Keratinocyte (primary cell): ENCODE measurements around the gene FTSJ3. TPM values are rescaled to one million over a fixed set of nuclear protein-coding genes. Genes with fewer than 3 reads are reported as not detected.

Source experiments
- DNase-seq: peaks from one replicate; pipeline ENCODE4 v3.0.0-alpha.2; 2011; ENCODE audit warnings: low read depth, missing footprints, low spot score
- FAIRE-seq: peaks from 2 replicates; lab custom pipeline; 2011; peaks lifted over from hg19 to GRCh38; lab: Jason Lieb, UNC
- H2AFZ ChIP-seq: 2 replicates; pipeline ENCODE4 v1.6.0; 2012; ENCODE audit warnings: low read length, control low read depth, inconsistent platforms; ENCODE audit not compliant: control insufficient read depth
- H3K27ac ChIP-seq: 2 replicates; pipeline ENCODE4 v1.5.1; 2011; ENCODE audit warnings: low read length; ENCODE audit not compliant: control insufficient read depth, insufficient read depth
- H3K27me3 ChIP-seq: 3 replicates; pipeline ENCODE4 v1.6.0; 2011; ENCODE audit warnings: low read length; ENCODE audit not compliant: control insufficient read depth, insufficient read depth; ENCODE audit errors: extremely low read depth
- H3K36me3 ChIP-seq, 2 experiments: 2 replicates in 1 of 2; 3 replicates in 1 of 2; pipeline ENCODE4 v1.5.1; 2011; ENCODE audit warnings: low read length in 2 of 2, mild to moderate bottlenecking in 1 of 2; ENCODE audit not compliant: control insufficient read depth in 2 of 2, insufficient read depth in 2 of 2; ENCODE audit errors: extremely low read depth in 1 of 2
- H3K4me1 ChIP-seq: 3 replicates; pipeline ENCODE4 v1.5.1; 2011; ENCODE audit warnings: low read length; ENCODE audit not compliant: control insufficient read depth, insufficient read depth; ENCODE audit errors: extremely low read depth
- H3K4me2 ChIP-seq: 3 replicates; pipeline ENCODE4 v1.6.0; 2011; ENCODE audit warnings: low read depth, low read length; ENCODE audit not compliant: control insufficient read depth, insufficient read depth; ENCODE audit errors: extremely low read depth
- H3K4me3 ChIP-seq, 3 experiments: fragments of 200-600 bp in 1 of 3; sonication (generic) in 1 of 3; 2 replicates in 2 of 3; 3 replicates in 1 of 3; pipeline ENCODE4 v1.5.1; 2011 to 2016; ENCODE audit warnings: low read length in 3 of 3, mild to moderate bottlenecking in 3 of 3, control low read depth in 2 of 3, inconsistent platforms in 1 of 3, low read depth in 1 of 3, mixed read lengths in 1 of 3, mixed run types in 1 of 3, moderate library complexity in 1 of 3; ENCODE audit not compliant: control insufficient read depth in 2 of 3, insufficient read depth in 2 of 3; ENCODE audit errors: extremely low read depth in 1 of 3
- H3K79me2 ChIP-seq: 2 replicates; pipeline ENCODE4 v1.6.0; 2012; ENCODE audit warnings: low read length; ENCODE audit not compliant: control insufficient read depth, insufficient read depth
- H3K9ac ChIP-seq: 3 replicates; pipeline ENCODE4 v1.6.0; 2011; ENCODE audit warnings: low read length; ENCODE audit not compliant: control insufficient read depth, insufficient read depth; ENCODE audit errors: extremely low read depth
- H3K9me1 ChIP-seq: 3 replicates; pipeline ENCODE4 v1.6.0; 2011; ENCODE audit warnings: low read length; ENCODE audit not compliant: control insufficient read depth, insufficient read depth; ENCODE audit errors: extremely low read depth
- H3K9me3 ChIP-seq: 2 replicates; pipeline ENCODE4 v1.5.1; 2012; ENCODE audit warnings: low read depth, low read length; ENCODE audit not compliant: control insufficient read depth
- H4K20me1 ChIP-seq: 3 replicates; pipeline ENCODE4 v1.6.0; 2011; ENCODE audit warnings: low read length; ENCODE audit not compliant: control insufficient read depth, insufficient read depth; ENCODE audit errors: extremely low read depth
- EZH2 ChIP-seq: IDR thresholded peaks from one replicate; pipeline ENCODE4 v1.6.1; 2012; ENCODE audit warnings: inconsistent platforms, mild to moderate bottlenecking, low read length, moderate library complexity
- dilution Hi-C: fragments of 300-500 bp; cut with MboI; formaldehyde crosslinking; loops from one replicate; pipeline ENCODE4 v1.7.0; 2020; ENCODE audit warnings: low sequenced_read_pairs; ENCODE audit not compliant: extremely low pct_ligation_motif_present
- polyA plus RNA-seq, 5 experiments: library from polyadenylated mRNA; depleted of rRNA in 3 of 5; stranded (reverse) in 3 of 5; stranded (forward) in 1 of 5; unstranded in 1 of 5; fragments of >200 nt; gene quantifications; 1 replicate in 1 of 5; 2 replicates in 3 of 5; 3 replicates in 1 of 5; pipeline versions ENCODE4 v1.2.1 to v1.2.3, GENCODE V29; 2011 to 2012; ENCODE audit warnings: missing spikeins in 2 of 5, low read depth in 1 of 5, low replicate concordance in 1 of 5
- TF ChIP-seq, protein P1 (sequence below), 3 experiments: IDR thresholded peaks in 1 of 3; conservative IDR thresholded peaks in 1 of 3; optimal IDR thresholded peaks in 1 of 3; 2 replicates in 2 of 3; 3 replicates in 1 of 3; pipeline versions ENCODE3 to v1.5.1; 2011; ENCODE audit warnings: low read length in 3 of 3, mild to moderate bottlenecking in 3 of 3, moderate library complexity in 2 of 3, control low read depth in 1 of 3, inconsistent platforms in 1 of 3; ENCODE audit not compliant: insufficient read depth in 2 of 3; ENCODE audit errors: extremely low read depth in 1 of 3

FTSJ3 gene
- polyA plus RNA-seq, 1 donor (not counting 4 experiments of a cell fraction or from before 2014, with no cell fraction given) = 43.7 TPM

DNA sequence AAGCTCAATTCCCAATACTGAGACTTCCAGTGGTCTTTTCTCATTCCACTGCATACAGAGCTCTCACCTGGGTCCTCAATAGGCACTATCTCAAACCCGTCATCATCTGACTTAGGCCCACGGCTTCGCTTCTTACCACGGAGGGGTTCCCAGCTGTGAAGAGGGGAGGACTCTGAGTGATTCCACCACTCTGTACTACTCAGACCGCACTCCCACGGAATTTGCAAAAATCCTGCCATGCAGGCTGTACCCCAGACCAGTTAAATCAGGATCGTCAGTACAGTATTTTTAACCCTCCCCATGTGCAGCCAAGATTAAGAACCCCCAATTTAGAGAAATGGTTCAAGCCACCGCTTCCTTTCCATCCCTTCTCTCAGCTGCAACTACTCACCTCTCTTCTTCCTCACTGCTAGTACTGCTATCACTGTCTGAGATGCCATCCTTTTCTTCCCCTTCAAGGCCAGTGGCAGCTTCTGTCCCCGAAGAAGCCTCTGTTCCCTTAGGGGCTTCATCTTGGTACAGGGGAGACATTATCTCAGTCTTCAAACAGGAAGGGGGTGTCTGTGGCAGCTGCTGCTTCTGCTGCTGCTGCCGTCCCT, 6.4 kb downstream of the FTSJ3 start:
- H3K9ac ChIP-seq = no peak overlapping the region
- peaks cover 63 to 73% of the 10 kb centered on the region in 2 experiments for H3K36me3 ChIP-seq
- no peaks in the 10 kb centered on the region for H3K27me3 ChIP-seq
- FAIRE-seq (no peak), DNase-seq (no peak)
- no peak overlapping the region for H3K27ac ChIP-seq
- H3K9me3 ChIP-seq = no peaks in the 10 kb centered on the region
- peaks cover 9% of the 10 kb centered on the region for H4K20me1 ChIP-seq
- dilution Hi-C loops = no loop called here
- peaks cover 6% of the 10 kb centered on the region for H3K4me1 ChIP-seq
- H2AFZ ChIP-seq = no peak overlapping the region
- H3K9me1 ChIP-seq = no peaks in the 10 kb centered on the region
- H3K79me2 ChIP-seq = peaks cover 31% of the 10 kb centered on the region
- H3K4me2 ChIP-seq = no peak overlapping the region
- no peak overlapping the region for H3K4me3 ChIP-seq
- TF ChIP-seq EZH2 = no peak
- TF ChIP-seq, protein P1, sequence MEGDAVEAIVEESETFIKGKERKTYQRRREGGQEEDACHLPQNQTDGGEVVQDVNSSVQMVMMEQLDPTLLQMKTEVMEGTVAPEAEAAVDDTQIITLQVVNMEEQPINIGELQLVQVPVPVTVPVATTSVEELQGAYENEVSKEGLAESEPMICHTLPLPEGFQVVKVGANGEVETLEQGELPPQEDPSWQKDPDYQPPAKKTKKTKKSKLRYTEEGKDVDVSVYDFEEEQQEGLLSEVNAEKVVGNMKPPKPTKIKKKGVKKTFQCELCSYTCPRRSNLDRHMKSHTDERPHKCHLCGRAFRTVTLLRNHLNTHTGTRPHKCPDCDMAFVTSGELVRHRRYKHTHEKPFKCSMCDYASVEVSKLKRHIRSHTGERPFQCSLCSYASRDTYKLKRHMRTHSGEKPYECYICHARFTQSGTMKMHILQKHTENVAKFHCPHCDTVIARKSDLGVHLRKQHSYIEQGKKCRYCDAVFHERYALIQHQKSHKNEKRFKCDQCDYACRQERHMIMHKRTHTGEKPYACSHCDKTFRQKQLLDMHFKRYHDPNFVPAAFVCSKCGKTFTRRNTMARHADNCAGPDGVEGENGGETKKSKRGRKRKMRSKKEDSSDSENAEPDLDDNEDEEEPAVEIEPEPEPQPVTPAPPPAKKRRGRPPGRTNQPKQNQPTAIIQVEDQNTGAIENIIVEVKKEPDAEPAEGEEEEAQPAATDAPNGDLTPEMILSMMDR (optimal IDR thresholded peaks at IDR 0.05 in 1 of 3, IDR thresholded peaks at IDR 0.05 in 1 of 3, conservative IDR thresholded peaks at IDR 0.05 in 1 of 3; ENCODE audit: extremely low read depth in 1 of 3, insufficient read depth in 2 of 3, low read length in 3 of 3) = no peak

DNA sequence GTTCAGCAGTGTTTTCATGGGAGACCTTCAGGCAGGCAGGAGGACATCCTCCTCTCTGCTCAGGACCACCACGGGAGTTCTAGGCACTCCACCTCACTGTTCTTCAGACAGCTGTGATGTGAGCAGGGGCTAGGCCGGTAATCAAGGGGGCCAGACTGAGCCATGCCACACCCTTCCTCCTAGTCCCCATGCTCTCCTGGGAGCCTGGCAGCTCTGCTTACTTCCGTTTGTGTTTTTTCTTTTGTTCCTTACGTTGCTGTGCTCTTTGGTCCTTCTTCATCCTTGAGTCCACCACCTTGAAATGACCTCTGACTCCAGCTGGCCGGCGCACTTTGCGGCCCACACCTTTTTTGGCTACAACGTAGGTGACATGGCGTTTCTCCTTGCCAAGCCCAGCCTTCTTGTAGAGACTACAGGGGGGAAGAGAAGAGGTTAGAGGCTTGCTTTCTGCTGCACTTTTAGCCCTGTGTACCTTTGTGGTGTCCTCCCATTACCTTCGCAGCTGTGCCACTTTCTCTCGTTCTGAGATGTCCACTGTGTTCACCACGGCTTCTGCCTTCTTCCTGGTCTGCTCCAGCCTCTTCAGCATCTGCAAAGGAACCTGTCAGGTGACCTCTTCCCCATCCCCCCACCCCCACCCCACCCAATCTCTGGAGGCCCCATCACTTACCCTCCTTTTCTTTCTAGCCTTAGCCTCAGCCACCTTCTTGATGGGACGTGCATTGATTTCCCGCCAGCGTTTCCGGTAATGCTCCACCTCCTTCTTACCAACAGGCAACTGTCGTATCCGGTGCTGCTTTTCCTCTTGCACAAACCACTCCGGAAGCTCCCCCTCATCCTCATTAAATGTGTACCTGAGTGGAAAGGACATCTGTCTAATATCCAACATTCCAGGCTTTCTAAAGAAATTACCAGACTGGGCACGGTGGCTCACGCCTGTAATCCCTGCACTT, 7.6 kb downstream of the FTSJ3 start:
- Histone ChIP-seq H3K27me3 (no peaks in the 10 kb centered on the region), H3K4me3 (no peak overlapping the region), H3K9me1 (no peaks in the 10 kb centered on the region), H3K79me2 (peaks cover 19% of the 10 kb centered on the region), H3K36me3 (peaks cover 67 to 75% of the 10 kb centered on the region in 2 experiments), H3K9me3 (no peaks in the 10 kb centered on the region), H3K4me1 (no peaks in the 10 kb centered on the region), H4K20me1 (peaks cover 9% of the 10 kb centered on the region), H2AFZ (no peak overlapping the region), H3K27ac (no peak overlapping the region), H3K4me2 (no peak overlapping the region), H3K9ac (no peak overlapping the region)
- dilution Hi-C loops = loop anchor here (5.0 kb wide), 1 partner anchor 38 kb away; no protein-coding TSS in a partner anchor
- FAIRE-seq = no peak
- DNase-seq = no peak
- TF ChIP-seq, protein P1 (optimal IDR thresholded peaks at IDR 0.05 in 1 of 3, IDR thresholded peaks at IDR 0.05 in 1 of 3, conservative IDR thresholded peaks at IDR 0.05 in 1 of 3; ENCODE audit: extremely low read depth in 1 of 3, insufficient read depth in 2 of 3, low read length in 3 of 3) = no peak
- TF ChIP-seq EZH2 = no peak
